DOHH2 (cell line): Measurements from ENCODE around the gene TBCK.

ENCODE experiments used
- H3F3A ChIP-seq: fragments of 200-600 bp; sonication (generic), shearing (Covaris generic); 2 replicates; pipeline ENCODE4 v1.6.0; 2016; ENCODE audit warnings: antibody characterized with exemption, mild to moderate bottlenecking; ENCODE audit not compliant: control insufficient read depth, insufficient read depth
- H3K27ac ChIP-seq: fragments of 200-600 bp; sonication (generic); 2 replicates; pipeline ENCODE4 v1.5.1; 2014; ENCODE audit warnings: low read depth, mild to moderate bottlenecking, low read length, moderate library complexity
- H3K27me3 ChIP-seq: fragments of 200-600 bp; sonication (generic); 2 replicates; pipeline ENCODE4 v1.6.1; 2014; ENCODE audit warnings: mild to moderate bottlenecking, low read length, mixed read lengths; ENCODE audit not compliant: control insufficient read depth
- H3K36me3 ChIP-seq: fragments of 200-600 bp; sonication (generic); 2 replicates; pipeline ENCODE4 v1.6.1; 2014; ENCODE audit warnings: mild to moderate bottlenecking, low read length, moderate library complexity, mixed read lengths; ENCODE audit not compliant: control insufficient read depth
- H3K4me1 ChIP-seq: fragments of 200-600 bp; sonication (generic); 2 replicates; pipeline ENCODE4 v1.6.1; 2014; ENCODE audit warnings: mild to moderate bottlenecking, low read length, mixed read lengths; ENCODE audit not compliant: control insufficient read depth
- H3K4me2 ChIP-seq: fragments of 200-600 bp; sonication (generic); 2 replicates; pipeline ENCODE4 v1.6.0; 2014; ENCODE audit warnings: mild to moderate bottlenecking, low read length, moderate library complexity
- H3K4me3 ChIP-seq: fragments of 200-600 bp; sonication (generic); 2 replicates; pipeline ENCODE4 v1.5.1; 2014; ENCODE audit warnings: mild to moderate bottlenecking, low read length, mixed read lengths
- H3K79me2 ChIP-seq: fragments of 200-600 bp; sonication (generic); 2 replicates; pipeline ENCODE4 v1.6.1; 2014; ENCODE audit warnings: mild to moderate bottlenecking, low read length, mixed read lengths; ENCODE audit not compliant: control insufficient read depth
- H3K9me2 ChIP-seq: fragments of 200-600 bp; sonication (generic); replicated peaks from 2 replicates; pipeline ENCODE4 v1.6.1; 2014; ENCODE audit warnings: mild to moderate bottlenecking, low read length, mixed read lengths; ENCODE audit not compliant: control insufficient read depth
- H3K9me3 ChIP-seq: fragments of 200-600 bp; sonication (generic); 2 replicates; pipeline ENCODE4 v1.6.1; 2014; ENCODE audit warnings: antibody characterized with exemption, low read length, mixed read lengths; ENCODE audit not compliant: control insufficient read depth, insufficient read depth
- H4K20me1 ChIP-seq: fragments of 200-600 bp; sonication (generic); 2 replicates; pipeline ENCODE4 v1.6.0; 2014; ENCODE audit warnings: low read depth, mild to moderate bottlenecking, antibody characterized with exemption, low read length, moderate library complexity; ENCODE audit not compliant: control insufficient read depth, insufficient read depth
- CTCF ChIP-seq: fragments of 200-600 bp; sonication (generic); IDR thresholded peaks from one replicate; pipeline ENCODE4 v1.5.1; 2014; ENCODE audit warnings: antibody characterized with exemption, mild to moderate bottlenecking, low read depth, low read length; ENCODE audit not compliant: poor library complexity, severe bottlenecking
- EZH2phosphoT487 ChIP-seq: fragments of 200-600 bp; sonication (generic); IDR thresholded peaks from 2 replicates; pipeline ENCODE4 v1.6.1; 2017; ENCODE audit warnings: borderline replicate concordance, mild to moderate bottlenecking, antibody characterized with exemption, low read length, moderate library complexity, mixed read lengths

The TBCK gene

GRCh38 chr4:106315968-106316772 is at the start of gene TBCK, which contains the start of gene AIMP1:
TSS of gene TBCK (minus strand) at chr4:106316209. CDS start at chr4:106308960, 7,249 bp downstream.
TSS of gene AIMP1 (plus strand) at chr4:106316550. CDS start at chr4:106325010, 8,460 bp downstream.
- Histone ChIP-seq H3K4me1 (peaks cover 23% of the 10 kb centered on the region), H3K36me3 (peaks cover 30% of the 10 kb centered on the region), H3K9me2 (no peaks in the 10 kb centered on the region), H3K27me3 (no peaks in the 10 kb centered on the region), H3K4me3 (peak within 1 kb of the TSS; percentile 90), H3K4me2 (peak within 1 kb of the TSS; percentile 77), H3K79me2 (peaks cover 92% of the 10 kb centered on the region), H3K27ac (peak within 1 kb of the TSS; percentile 73), H4K20me1 (0 out of 2 replicates have a peak, but pooled peaks cover 6% of the 10 kb centered on the region), H3K9me3 (no peaks in the 10 kb centered on the region), H3F3A (peaks cover 6% of the 10 kb centered on the region; the same call in 1 of the 2 replicates)
- TF ChIP-seq EZH2phosphoT487, result no peak
- TF ChIP-seq CTCF, result no peak

- H3K4me1 ChIP-seq, result peaks cover 6% of the 10 kb centered on the region
- H3K79me2 ChIP-seq, result no peaks in the 10 kb centered on the region
- H3K4me2 ChIP-seq, result no peak overlapping the region
- H4K20me1 ChIP-seq, result no peaks in the 10 kb centered on the region
- H3F3A ChIP-seq, result no peaks in the 10 kb centered on the region; the same call in 1 of the 2 replicates
- no peaks in the 10 kb centered on the region for H3K9me2 ChIP-seq
- no peak for TF ChIP-seq EZH2phosphoT487
- no peak for TF ChIP-seq CTCF
- H3K27ac ChIP-seq, result no peak overlapping the region
- no peaks in the 10 kb centered on the region for H3K36me3 ChIP-seq
- no peak overlapping the region for H3K4me3 ChIP-seq
- no peaks in the 10 kb centered on the region; the same call in 1 of the 2 replicates for H3K27me3 ChIP-seq
- H3K9me3 ChIP-seq, result no peaks in the 10 kb centered on the region
Observed at GRCh38 chr4:106365613-106366012, 49.6 kb upstream of the TBCK start.

- Histone ChIP-seq H3K79me2 (no peaks in the 10 kb centered on the region), H3K9me3 (no peaks in the 10 kb centered on the region), H4K20me1 (no peaks in the 10 kb centered on the region), H3F3A (no peaks in the 10 kb centered on the region), H3K36me3 (no peaks in the 10 kb centered on the region), H3K27ac (no peak overlapping the region), H3K27me3 (no peaks in the 10 kb centered on the region; the same call in 1 of the 2 replicates), H3K9me2 (no peaks in the 10 kb centered on the region), H3K4me2 (no peak overlapping the region), H3K4me1 (peaks cover 2% of the 10 kb centered on the region), H3K4me3 (no peak overlapping the region)
- TF ChIP-seq CTCF (no peak), EZH2phosphoT487 (no peak)
Observed at GRCh38 chr4:106364282-106364681, 48.3 kb upstream of the TBCK start.
